A172 (cell line): ENCODE data around the gene PCBP3. TPM values are rescaled to one million over a fixed set of nuclear protein-coding genes. Genes with fewer than 3 reads are reported as not detected.
"Not testable (repeated sequence)": the region's sequence is repeated elsewhere in the genome, so short reads cannot be mapped to it uniquely, and the experiment has no call there.

ENCODE experiments used
- DNase-seq: peaks from one replicate; pipeline ENCODE4 v3.0.0-alpha.2; 2015; ENCODE audit warnings: low spot score
- total RNA-seq: library from RNA; depleted of rRNA; stranded (reverse); fragments of >200 nt; shearing (Covaris generic); gene quantifications from 2 replicates; pipeline ENCODE4 v1.2.3, GENCODE V29; 2014

The PCBP3 gene
- total RNA-seq, 1 experiment from 2014 or later, result not detected

DNA sequence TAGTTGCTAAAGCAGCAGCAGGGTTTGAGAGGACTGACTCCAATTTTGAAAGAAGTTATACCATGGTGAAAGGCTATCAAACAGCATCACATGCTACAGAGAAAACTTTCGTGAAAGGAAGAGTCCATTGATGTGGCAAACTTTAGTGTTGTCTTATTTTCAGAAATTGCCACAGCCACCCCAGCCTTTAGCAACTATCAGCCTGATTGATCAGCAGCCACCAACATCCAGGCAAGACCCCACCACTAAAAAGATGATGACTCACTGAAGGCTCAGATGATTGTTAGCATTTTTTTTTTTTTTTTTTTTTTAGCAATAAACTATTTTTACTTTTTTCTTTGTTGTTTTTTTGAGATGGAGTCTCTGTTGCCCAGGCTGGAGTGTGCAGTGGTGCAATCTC is 35.3 kb downstream of the PCBP3 start:
- not testable (repeated sequence) for DNase-seq

DNA sequence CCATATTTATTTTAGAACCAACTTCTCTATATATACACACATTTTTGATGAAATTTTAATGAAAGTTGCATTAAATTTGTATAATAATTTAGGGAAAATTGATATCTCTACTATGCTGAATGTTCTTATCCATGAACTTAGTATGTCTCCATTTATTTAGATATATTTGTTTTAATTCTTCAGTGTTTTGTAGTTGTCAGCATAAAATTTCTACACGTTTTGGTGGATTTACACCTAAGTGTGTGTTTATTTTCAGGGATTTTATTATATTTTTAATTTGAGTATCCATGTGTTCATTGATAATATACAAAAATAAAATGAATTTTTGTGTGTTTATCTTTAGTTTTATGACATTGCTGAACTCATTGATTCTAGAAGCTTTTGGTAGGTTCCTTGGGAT is 36.7 kb downstream of the PCBP3 start:
- DNase-seq, result no peak

DNA sequence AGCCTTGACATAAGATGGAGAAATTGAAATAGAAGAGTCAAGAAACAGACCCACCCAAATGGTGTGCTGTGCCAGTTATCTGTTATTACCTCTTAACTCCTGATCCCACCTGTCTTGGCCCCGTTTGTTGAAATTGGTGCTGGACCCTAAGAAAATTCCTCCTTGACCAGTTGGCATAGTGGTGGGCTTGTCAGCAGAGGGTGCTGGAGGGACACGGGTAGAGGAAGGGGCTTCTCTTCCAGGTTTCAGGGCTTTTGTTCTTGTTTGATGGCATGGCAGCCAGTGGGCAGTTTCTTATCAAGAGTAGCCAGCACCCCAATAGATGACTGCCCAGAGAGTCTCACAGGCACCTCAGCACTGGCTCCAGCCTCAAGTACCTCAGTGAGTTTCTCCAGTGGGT is 51.6 kb downstream of the PCBP3 start:
- DNase-seq, result no peak

- DNase-seq, result peak; percentile 67
Observed at GRCh38 chr21:45698493-45699184, 55.1 kb downstream of the PCBP3 start.

- no peak for DNase-seq
Observed at GRCh38 chr21:45699251-45699942, 55.9 kb downstream of the PCBP3 start.

GRCh38 chr21:45699966-45700365 is 56.4 kb downstream of the PCBP3 start:
- DNase-seq, result no peak

DNA sequence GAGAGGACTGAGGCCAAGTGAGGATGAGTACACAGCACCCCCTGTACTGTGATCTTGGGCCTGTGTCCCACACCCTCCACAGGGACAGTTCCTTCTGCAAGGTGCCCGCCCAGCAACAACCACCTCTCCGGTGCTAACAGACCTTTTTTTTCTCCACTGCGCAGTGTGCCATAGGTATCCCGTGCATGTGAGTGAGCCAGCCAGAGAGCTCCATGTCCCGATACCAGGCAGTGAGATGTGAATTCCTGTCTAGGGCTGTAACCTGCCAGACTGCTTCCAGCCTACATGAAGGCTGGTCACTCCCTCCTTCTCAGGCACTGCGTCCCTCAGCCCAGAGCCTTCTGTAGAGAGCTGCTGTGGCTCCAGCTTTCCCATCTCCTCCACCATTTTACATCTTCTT is 56.9 kb downstream of the PCBP3 start:
- DNase-seq, result no peak

DNA sequence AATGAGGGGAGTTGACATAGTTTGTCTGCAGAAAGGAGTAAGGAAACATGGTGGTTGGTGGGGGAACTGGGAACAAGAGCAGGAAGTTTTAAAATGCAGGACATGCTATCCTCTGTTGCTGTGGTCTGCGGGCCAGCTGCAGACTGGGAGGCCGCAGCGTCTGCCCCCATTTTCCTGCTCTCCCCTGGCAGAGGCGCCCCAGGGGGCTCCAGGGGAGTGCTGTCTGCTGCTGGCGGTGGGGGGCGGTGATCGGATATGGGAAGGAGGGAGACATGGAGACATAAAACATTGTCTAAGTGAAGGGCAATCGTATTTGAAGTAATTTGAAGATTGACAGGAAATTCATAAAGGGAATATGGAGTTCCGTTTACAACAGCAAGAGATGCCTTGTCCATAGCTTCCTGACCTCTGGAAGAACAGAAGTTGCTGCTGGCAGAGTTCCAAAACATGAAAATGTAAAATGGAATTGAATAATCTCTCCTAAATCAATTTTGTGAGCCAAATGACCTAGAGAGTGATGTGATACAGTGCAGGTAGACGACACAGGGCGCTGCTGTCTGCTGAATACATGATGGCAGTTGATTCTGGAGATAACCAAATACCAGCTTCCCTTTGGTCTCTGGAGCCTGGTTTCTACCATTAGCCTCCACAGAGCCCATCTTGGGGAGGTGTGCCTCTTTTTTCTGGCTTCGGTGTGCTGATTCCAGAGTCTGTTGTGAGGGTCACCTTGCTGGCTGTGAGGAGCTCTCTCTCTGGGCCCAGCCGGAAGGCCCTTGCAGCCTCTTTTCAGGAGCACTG is 61.0 kb downstream of the PCBP3 start:
- no peak for DNase-seq

DNA sequence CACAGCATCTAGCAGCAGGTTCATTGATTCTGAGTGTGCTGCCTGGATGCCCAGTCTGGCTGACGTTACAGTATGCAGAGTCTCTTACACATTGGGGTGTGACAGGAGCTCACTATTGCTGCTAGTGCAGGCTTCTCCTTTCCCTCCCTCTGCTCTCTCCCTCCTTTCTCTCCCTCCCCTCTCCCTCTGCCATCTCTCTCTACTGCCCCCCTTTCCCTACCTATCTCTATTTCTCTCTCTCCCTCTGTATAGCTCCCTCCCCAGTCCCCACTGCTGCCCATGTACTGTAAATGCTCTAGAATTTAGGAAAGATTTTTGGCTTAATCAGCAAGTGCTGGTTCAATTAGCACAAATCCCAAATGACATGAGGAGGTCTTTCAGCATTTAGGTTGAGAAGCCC is 62.8 kb downstream of the PCBP3 start:
- DNase-seq, result no peak

DNA sequence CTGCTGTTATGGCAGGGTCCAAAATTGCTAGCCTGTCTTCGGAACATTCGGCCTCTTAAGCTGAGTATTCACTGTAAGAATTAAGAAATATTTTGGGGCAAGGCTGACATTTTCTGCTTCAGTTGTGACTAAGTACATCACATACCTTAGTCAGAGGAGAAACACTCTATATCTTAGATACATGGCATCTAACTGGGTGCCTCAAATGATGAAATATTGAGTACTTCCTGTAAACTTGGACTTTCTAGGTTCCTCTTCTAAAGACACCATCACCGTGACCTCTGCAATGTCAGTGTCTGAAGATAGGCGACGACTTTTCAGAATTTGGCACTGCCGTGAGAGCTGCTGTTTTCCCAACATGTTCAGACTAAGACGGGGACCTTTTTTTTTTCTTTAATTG is 65.6 kb downstream of the PCBP3 start:
- DNase-seq, result no peak

GRCh38 chr21:45709696-45710268 is 66.3 kb downstream of the PCBP3 start:
- no peak for DNase-seq

- not testable (repeated sequence) for DNase-seq
Observed at GRCh38 chr21:45710306-45710705, 66.8 kb downstream of the PCBP3 start.

DNA sequence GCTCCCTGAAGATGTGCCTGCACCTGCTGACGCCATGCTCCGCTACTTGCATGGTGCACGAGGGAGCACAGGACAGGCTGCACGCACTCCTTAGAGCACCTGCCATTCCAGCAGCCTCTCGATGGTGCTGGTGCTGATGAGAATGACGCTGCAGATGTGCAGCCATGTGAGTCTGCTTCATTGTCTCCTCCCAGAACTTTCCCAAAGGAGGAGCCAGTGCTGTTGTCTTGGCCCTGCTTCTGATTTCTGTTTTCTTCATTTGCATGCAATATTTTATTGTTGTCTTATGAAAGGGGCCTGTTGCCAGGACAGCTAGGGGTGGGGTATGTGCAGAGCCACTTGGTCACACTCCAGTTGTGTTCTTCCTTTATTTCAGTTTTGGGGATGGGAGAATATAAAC is 70.1 kb downstream of the PCBP3 start:
- DNase-seq, result no peak

- DNase-seq, result no peak
Observed at GRCh38 chr21:45715441-45715840, 71.9 kb downstream of the PCBP3 start.

DNA sequence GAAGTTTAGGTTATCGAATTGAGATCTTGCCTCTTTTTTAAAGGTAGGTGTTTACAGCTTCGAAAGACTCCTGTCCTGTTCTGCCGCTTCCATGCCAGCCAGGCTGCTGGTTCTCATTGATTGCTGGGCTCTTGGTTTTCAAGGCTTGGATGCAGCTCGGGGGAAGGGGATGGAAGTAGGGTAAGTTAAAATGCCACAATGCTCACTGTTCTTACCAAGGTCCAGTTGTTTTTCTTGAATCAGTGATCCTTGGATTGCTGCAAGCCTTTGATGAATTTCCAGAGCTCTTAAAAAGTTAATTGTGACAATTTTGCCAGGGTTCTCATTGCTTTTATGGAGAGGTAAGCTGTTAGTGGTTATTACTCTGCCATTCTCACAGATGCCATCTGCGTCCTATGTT is 74.9 kb downstream of the PCBP3 start:
- DNase-seq, result no peak

DNA sequence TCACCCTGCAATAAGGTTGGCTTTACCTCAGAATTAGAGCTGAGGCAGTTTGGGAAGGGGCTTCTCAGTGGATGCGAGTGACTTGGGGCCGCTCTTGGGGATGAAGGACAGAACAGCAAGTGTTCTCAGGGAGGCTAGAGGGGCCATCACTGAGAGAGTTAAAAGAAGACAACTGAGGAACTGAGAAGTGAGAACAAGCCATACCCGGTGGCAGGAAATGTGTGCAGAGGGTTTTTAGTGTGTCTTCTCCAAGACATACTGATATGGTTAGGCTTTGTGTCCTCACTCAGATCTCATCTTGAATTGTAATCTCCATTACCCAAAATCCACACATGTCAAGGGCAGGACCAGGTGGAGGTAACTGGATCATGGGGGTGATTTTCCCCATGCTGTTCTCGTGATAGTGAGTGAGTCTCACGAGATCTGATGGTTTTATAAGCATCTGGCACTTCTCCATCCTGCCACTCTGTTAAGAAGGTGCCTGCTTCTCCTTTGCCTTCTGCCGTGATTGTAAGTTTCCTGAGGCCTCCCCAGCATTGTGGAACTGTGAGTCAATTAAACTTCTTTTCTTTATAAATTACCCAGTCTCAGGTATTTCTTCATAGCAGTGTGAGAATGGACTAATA is 75.8 kb downstream of the PCBP3 start:
- no peak for DNase-seq

GRCh38 chr21:45720204-45720603 is 76.7 kb downstream of the PCBP3 start:
- DNase-seq, result not testable (repeated sequence)

DNA sequence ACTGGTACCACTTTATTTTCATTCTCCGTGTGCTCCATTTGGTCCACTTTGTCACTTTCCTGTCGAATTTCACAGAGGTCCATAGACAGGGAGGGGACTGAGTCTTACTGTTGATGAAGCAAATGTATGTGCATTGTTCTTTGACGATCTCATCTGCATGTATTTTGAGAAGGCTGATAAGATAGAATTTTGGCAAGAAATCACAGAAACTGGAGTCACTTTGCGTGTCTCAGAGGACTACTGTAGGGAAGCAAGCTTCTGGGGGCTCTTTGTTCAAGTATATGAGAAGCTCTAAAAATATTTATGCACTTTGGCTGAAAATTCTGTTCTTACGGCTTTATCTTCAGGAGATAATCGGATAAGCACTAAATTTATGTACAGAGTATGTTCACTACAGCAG is 78.1 kb downstream of the PCBP3 start:
- DNase-seq, result no peak

DNA sequence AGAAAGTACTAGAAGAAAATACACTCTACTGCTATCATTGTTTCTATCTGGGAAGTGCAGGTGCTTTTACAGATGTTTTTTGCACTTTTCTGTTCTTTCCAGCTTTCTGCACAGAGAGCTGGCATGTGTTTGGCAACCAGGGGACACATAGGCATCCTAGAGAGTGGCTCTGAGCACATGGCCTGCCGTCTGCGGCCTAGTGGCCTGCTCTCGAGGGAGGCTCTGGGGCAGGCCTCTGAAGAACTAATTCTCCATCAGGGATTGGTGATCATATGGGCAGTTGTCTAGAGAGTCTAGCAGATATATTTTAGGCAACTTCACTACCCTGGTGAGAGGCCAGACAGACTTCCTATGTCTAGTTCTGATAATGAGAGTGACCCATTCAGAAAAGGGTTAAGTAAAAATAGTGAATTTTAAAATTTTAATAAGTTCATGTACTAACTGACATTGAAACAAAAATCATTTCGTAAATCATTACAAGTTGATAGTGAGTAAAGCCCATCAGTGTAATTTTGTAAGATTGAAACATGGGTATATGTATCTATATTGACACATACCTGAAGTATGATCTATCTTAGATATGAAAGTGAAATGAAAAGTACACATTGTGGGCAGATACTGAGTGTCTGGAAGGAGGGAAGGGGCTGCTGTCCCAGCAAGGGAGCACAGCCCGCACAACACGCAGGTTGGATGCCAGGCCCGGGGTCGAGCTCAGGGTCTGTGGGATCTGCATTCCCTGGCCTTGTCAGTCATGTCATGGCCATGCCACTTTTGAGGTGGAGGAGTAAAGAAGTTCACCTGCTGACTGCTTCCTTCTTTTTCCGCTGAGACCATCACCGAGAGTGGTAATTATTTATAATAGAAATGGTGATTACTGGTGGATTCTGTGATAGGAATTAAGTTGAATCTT is 79.8 kb downstream of the PCBP3 start:
- DNase-seq, result no peak

- DNase-seq, result no peak
Observed at GRCh38 chr21:45724345-45724961, 80.9 kb downstream of the PCBP3 start.
